ENCODE results near the gene TTPAL. TPM values are rescaled to one million over a fixed set of nuclear protein-coding genes. Genes with fewer than 3 reads are reported as not detected.
A peak's percentile ranks its signal among the peaks of the same experiment; 100 is the strongest.

TTPAL gene
- total and polyA plus RNA-seq, 9 of the 15 experiments (the other 6 are each of a cell fraction or from before 2014, with no cell fraction given) = 1.1 to 7.0 (median 2.6) TPM

GRCh38 chr20:44518248-44518647, 42.6 kb downstream of the TTPAL start:
- in situ Hi-C loops (cut with MboI) (no loop called here), intact Hi-C loops (cut with micrococcal nuclease) (no loop called here)
- peaks cover 73% of the 10 kb centered on the region for H3K79me2 ChIP-seq (ENCODE audit: control insufficient read depth, insufficient read depth, low read length)
- ATAC-seq (no peak), DNase-seq (ENCODE audit: extremely low read depth in 1 of 4, low spot score in 3 of 4) (peak in 1 of 4 experiments; percentile 45), FAIRE-seq (no peak)
- H3K36me3 ChIP-seq (ENCODE audit: control insufficient read depth, insufficient read depth, low read length) = peaks cover 6% of the 10 kb centered on the region; the same call in 2 of the 3 replicates
- peaks cover 11 to 31% of the 10 kb centered on the region in 2 experiments for H3K4me1 ChIP-seq (replicated peaks in 1 of 2; ENCODE audit: control insufficient read depth in 2 of 2, insufficient read depth in 2 of 2, low read length in 2 of 2)
- POLR2A ChIA-PET = interaction anchor here (0.6 to 2.0 kb wide), 6 partner anchors 10 to 165 kb away, joined by 3 to 8 read pairs (median 5); no protein-coding TSS in a partner anchor
- no TSS peak for BruUV-seq (replicated peaks)
- TF ChIP-seq CBFA2T3 (IDR thresholded peaks at IDR 0.05) (peak; percentile 15; the same call in 1 of the 2 replicates), SREBF1 (IDR thresholded peaks at IDR 0.05; ENCODE audit: borderline replicate concordance, low read depth, low read length) (no peak), ARID1B (IDR thresholded peaks at IDR 0.05) (0 out of 2 replicates have a peak, but pooled peaks have one; percentile 20), ADNP (tag; IDR thresholded peaks at IDR 0.05) (peak; percentile 38; the same call in 1 of the 2 replicates), ZNF384 (IDR thresholded peaks at IDR 0.05; ENCODE audit: low read depth, low read length) (peak; percentile 34; the same call in 1 of the 2 replicates)
- H4K20me1 ChIP-seq (replicated peaks; ENCODE audit: control insufficient read depth, insufficient read depth, low read length) = peaks cover 12% of the 10 kb centered on the region; the same call in 1 of the 2 replicates
- no peak overlapping the region for H3K4me3 ChIP-seq
- no peak overlapping the region for H2AFZ ChIP-seq (ENCODE audit: low read depth, low read length)
- H3K4me2 ChIP-seq (ENCODE audit: insufficient read depth, low read length) = no peak overlapping the region; the same call in 1 of the 2 replicates
- H3K9me1 ChIP-seq (ENCODE audit: control insufficient read depth, insufficient read depth, low read length) = peaks cover 4% of the 10 kb centered on the region
- no peaks in the 10 kb centered on the region for H3K27me3 ChIP-seq (ENCODE audit: control insufficient read depth in 2 of 2, insufficient read depth in 2 of 2, low read length in 2 of 2)
- no peaks in the 10 kb centered on the region for H3K9me3 ChIP-seq (replicated peaks; ENCODE audit: control insufficient read depth, insufficient read depth, low read depth, low read length)
- no peak overlapping the region for H3K27ac ChIP-seq (ENCODE audit: extremely low read depth, low read depth, low read length)
- CTCF ChIA-PET (ENCODE audit: low intra/inter-chr PET ratio) = interaction anchor here (1.0 kb wide), 1 partner anchor 91 kb away, joined by 4 read pairs; no protein-coding TSS in a partner anchor
- H3K9ac ChIP-seq (ENCODE audit: insufficient read depth in 1 of 2, low read depth in 2 of 2, low read length in 2 of 2) = peak overlapping the region in 1 of 2 experiments; percentile 31; a peak in 1 of 4 replicates
- WGBS (ENCODE audit: insufficient coverage, low coverage, missing lambda C conversion rate) = 26% methylated on average over 3 of the region's 3 CpGs

- peaks cover 58% of the 10 kb centered on the region for H3K79me2 ChIP-seq (ENCODE audit: control insufficient read depth, insufficient read depth, low read length)
- peaks cover 12% of the 10 kb centered on the region; the same call in 1 of the 2 replicates for H4K20me1 ChIP-seq (replicated peaks; ENCODE audit: control insufficient read depth, insufficient read depth, low read length)
- WGBS (ENCODE audit: insufficient coverage, low coverage, missing lambda C conversion rate) = 23% methylated on average over 3 of the region's 3 CpGs
- H3K36me3 ChIP-seq (ENCODE audit: control insufficient read depth, insufficient read depth, low read length) = peaks cover 6% of the 10 kb centered on the region; the same call in 2 of the 3 replicates
- H3K27me3 ChIP-seq (ENCODE audit: control insufficient read depth in 2 of 2, insufficient read depth in 2 of 2, low read length in 2 of 2) = no peaks in the 10 kb centered on the region
- H2AFZ ChIP-seq (ENCODE audit: low read depth, low read length) = no peak overlapping the region
- H3K4me1 ChIP-seq (replicated peaks in 1 of 2; ENCODE audit: control insufficient read depth in 2 of 2, insufficient read depth in 2 of 2, low read length in 2 of 2) = peaks cover 11 to 46% of the 10 kb centered on the region in 2 experiments
- FAIRE-seq (no peak), DNase-seq (ENCODE audit: extremely low read depth in 1 of 4, low spot score in 3 of 4) (no peak), ATAC-seq (no peak)
- peak overlapping the region; percentile 23 to 82; a peak in 3 of 4 replicates for H3K9ac ChIP-seq (ENCODE audit: insufficient read depth in 1 of 2, low read depth in 2 of 2, low read length in 2 of 2)
- H3K4me2 ChIP-seq (ENCODE audit: insufficient read depth, low read length) = peak overlapping the region; percentile 83
- in situ Hi-C loops (cut with MboI) (no loop called here), intact Hi-C loops (cut with micrococcal nuclease) (loop anchor here (5.0 kb wide), 1 partner anchor 91 kb away; no protein-coding TSS in a partner anchor)
- peaks cover 4% of the 10 kb centered on the region for H3K9me1 ChIP-seq (ENCODE audit: control insufficient read depth, insufficient read depth, low read length)
- CTCF ChIA-PET (ENCODE audit: low intra/inter-chr PET ratio) = interaction anchor here (1.3 kb wide), 1 partner anchor 89 kb away, joined by 3 read pairs; no protein-coding TSS in a partner anchor
- POLR2A ChIA-PET = interaction anchor here (0.6 to 1.5 kb wide), 7 partner anchors 10 to 1602 kb away, joined by 3 to 7 read pairs (median 4); no protein-coding TSS in a partner anchor
- no TSS peak for BruUV-seq (replicated peaks)
- H3K9me3 ChIP-seq (replicated peaks; ENCODE audit: control insufficient read depth, insufficient read depth, low read depth, low read length) = no peaks in the 10 kb centered on the region
- H3K27ac ChIP-seq (ENCODE audit: extremely low read depth, low read depth, low read length) = no peak overlapping the region; the same call in 2 of the 3 replicates
- peak overlapping the region; percentile 61 for H3K4me3 ChIP-seq
- no peak for TF ChIP-seq SMC3 (conservative IDR thresholded peaks at IDR 0.05; ENCODE audit: insufficient read depth, low read depth, low read length)
- no peak for TF ChIP-seq ZNF24 (IDR thresholded peaks at IDR 0.05)
- no peak for TF ChIP-seq ATF2 (CRISPR knock-in tag; IDR thresholded peaks at IDR 0.05)
- TF ChIP-seq MAFF (IDR thresholded peaks at IDR 0.05; ENCODE audit: low read length) = no peak
- no peak for TF ChIP-seq HDAC2 (IDR thresholded peaks at IDR 0.05)
- no peak for TF ChIP-seq ZNF79 (CRISPR knock-in tag; IDR thresholded peaks at IDR 0.05; ENCODE audit: low read depth)
- no peak for TF ChIP-seq ZBTB1 (CRISPR knock-in tag; IDR thresholded peaks at IDR 0.05; ENCODE audit: borderline replicate concordance, low read depth)
- TF ChIP-seq E2F3 (CRISPR knock-in tag; IDR thresholded peaks at IDR 0.05) = no peak
- no peak for TF ChIP-seq ZFP91 (CRISPR knock-in tag; IDR thresholded peaks at IDR 0.05)
Measured at GRCh38 chr20:44520881-44521280, 45.2 kb downstream of the TTPAL start.

Measured in K562 (cell line).